HG03558 (cell line): ENCODE measurements around the gene STAG1.
"Not testable (repeated sequence)": the region's sequence is repeated elsewhere in the genome, so short reads cannot be mapped to it uniquely, and the experiment has no call there.

Experiments used
- ATAC-seq: cut with Tn5 transposase; IDR thresholded peaks from one replicate; pipeline ENCODE4 v1.9.1; 2021; ENCODE audit warnings: moderate number of reproducible peaks; ENCODE audit not compliant: unreplicated experiment; ENCODE audit errors: extremely low read depth

STAG1 gene

DNA sequence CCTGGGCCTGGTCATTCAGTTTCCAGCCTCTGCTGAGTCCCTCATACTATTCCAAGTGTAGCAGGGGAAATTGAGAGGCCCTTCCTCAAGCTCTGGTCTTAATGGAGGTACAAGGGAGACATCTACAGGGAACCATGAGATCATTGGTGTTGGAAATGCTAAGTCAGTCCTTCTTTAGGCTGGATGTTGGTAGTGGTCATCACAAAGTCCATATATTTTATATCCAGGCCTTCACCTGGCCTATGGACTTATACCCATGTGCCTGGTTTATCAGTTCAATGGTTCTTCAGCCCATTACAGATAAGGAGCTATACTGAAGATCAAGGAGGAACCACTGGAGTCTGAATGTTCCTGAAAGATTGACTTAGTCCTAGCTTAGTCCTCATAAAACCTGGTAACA is 135.0 kb downstream of the STAG1 start:
- ATAC-seq, result no peak

DNA sequence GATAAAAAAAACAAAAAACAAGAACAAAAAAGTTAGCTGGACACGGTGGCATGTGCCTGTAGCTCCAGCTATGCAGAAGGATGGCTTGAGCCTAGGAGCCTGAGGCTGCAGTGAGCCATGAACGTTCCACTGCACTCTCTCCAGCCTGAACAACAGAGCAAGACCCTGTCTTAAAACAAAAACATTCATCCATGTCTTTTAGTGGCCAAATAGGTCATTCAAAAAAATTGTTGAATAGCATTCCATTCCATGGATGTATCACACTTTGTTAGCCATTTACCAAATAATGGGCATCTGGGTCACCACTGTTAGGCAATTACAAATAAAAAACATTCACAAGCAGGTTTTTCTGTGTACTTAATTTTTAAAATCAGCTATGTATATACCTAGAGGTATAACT is 139.7 kb downstream of the STAG1 start:
- no peak for ATAC-seq

DNA sequence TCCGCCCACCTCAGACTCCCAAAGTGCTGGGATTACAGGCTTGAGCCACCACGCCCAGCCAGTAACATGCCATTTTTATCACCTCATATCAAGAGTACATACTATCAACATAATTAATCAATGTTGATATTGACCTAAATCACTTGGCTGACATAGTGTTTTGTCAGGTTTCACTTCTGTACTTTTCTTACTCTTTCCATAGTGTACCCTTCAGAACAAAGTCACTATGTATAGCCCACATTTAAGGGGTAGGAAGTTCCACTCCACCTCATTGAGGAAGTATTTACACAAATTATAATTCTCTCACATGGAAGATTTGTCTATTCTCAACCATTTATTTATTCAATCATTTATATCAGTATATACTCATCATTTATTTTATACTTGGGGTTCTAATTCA is 145.2 kb downstream of the STAG1 start:
- ATAC-seq, result no peak

DNA sequence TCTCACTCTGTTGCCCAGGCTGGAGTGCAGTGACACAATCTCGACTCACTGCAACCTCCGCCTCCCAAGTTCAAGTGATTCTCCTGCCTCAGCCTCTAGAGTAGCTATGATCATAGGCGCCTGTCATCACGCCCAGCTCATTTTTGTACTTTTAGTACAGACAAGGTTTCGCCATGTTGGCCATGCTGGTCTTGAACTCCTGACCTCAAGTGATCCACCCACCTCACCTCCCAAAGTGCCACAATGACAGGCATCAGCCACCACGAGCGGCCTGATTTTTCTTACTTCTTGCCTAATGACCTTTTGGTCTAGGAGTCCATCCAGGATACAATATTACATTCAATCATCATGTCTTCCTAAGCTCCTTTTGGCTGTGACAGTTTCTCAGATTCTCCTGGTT is 146.0 kb downstream of the STAG1 start:
- ATAC-seq, result not testable (repeated sequence)

DNA sequence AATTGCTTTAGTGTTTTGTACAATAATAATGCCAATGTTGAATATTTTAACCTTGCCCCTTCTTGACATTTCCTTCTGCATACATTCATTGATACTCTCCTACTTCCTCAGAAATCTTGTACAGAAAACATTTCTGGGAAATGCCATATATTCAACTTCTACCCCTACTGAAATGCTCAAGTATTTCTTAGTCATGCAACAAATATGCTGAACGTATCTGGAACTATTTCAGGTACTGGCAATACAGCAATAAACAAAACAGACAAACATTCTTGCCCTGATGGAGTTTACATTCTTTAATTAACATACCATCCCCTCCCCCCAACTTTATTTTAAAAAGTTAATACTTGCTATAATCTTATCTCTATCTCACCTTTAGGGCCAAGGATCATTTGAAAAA is 147.2 kb downstream of the STAG1 start:
- ATAC-seq, result no peak

DNA sequence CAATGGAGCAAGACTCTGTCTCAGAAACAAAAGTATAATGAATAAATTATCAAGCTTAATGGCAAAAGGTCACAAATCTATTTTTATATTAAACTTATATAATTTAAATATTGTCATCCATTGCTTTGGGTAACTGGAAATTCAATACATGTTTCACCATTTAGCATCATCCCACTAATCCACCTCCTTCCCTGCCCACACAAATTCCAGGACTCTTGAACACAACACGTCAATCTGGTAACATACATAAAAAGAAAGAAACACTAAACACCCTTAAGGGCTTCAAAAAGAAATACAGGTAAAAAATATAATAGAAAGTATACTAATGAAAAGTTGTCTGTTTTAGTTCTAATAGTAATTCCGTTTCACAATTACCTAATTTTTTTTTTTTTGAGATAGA is 149.4 kb downstream of the STAG1 start:
- no peak for ATAC-seq

DNA sequence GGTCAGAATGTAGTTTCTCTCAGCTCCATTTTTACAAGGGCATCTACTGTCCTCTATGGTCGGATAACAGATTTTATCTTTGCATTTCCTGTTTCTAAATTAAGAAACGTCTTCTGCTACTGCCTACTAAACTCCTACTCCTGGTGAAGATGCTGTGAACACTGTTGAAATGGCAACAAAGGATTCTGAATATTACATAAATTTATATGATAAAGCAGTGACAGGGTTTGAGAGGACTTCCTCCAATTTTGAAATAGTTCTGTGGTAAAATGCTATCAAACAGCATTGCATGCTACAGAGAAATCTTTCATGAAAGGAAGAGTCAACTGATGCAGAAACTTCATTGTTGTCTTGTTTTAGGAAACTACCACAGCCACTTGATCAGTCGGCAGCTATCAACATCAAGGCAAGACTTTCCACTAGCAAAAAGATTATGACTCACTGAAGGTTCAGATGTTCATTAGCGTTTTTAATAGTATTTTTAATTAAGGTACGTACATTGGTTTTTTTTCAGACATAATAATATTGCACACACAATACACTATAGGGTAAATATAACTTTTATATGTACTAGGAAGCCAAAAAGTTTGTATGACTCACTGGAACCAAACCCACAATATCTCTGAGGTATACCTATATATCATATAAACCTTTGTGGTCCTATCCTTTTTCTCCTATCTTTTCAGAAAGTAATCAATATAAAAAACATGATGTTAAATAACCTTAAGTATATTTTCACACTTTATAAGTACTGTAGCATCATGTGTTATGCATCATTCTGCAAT is 156.1 kb downstream of the STAG1 start:
- no peak for ATAC-seq

DNA sequence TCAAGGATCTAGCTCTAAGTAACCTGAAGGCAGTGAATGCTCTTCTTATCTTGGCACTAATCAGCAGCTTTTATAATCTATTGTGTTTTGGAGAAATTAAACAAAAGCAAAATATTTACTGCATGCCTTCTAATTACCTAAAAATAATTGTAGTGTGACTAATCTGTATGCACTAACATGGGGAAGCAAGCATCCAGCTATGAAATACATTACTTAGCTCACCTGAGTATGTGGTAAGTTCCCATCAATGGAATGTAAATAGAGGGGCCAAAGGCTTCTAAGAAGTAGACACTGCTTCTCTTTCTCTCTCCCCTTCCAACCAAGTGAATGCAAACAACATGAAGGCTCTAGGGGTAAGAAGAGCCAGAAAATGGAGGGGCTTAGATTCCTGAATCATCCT is 165.6 kb downstream of the STAG1 start:
- no peak for ATAC-seq

DNA sequence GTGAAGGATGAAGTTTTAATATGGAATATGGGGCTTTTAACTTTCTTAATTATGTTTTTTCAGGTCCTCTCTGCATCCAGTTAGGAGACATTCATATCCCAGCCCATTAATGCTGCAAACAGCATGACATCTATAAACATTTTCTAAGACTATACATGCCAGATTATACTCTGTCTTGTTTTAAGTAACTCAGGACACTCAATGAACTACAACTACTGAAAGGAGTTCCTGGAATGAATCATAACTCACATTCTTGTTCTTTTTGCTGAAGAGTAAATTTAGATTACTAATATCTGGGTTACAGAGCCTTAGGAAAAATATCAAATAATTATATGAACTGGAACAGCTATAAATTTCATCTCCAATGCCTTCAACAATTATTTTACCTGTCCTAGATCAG is 167.4 kb downstream of the STAG1 start:
- ATAC-seq, result no peak

DNA sequence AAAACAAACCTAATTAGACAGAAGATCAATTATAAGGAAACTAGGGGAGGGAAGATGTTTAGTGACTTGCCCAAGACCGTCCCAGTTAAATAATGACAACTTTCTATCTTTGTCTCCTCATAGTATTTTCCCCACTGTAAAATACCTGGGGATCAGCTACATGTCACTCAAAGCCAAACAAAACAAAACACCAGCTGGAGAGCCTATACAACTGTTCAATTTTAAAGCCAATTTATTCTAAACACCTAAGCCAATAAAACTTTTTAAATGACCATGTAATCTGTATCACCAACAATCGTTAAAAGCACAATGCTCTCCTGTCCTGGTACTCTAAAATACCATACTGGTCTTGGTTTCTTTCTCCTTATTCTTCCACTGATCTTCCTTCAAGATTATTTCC is 168.4 kb downstream of the STAG1 start:
- ATAC-seq, result no peak

DNA sequence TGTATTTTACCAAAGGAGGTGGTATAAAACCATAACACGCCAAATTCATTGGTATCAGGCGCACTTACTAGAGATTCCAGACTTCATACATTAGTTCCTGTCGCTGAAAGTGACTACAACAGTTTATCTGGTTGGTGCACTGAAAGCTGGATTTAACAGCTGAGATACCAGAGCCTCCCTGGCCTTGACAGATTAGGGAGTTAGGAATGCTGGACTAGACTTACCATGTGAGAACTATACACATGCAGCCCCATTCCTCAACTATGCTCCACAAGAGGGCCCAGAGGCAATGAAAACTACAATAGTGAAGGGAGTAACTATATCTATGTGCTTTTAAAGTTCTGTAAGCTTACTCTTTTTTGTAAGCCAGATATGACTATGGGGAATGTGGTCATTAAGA is 174.4 kb downstream of the STAG1 start:
- ATAC-seq, result no peak

DNA sequence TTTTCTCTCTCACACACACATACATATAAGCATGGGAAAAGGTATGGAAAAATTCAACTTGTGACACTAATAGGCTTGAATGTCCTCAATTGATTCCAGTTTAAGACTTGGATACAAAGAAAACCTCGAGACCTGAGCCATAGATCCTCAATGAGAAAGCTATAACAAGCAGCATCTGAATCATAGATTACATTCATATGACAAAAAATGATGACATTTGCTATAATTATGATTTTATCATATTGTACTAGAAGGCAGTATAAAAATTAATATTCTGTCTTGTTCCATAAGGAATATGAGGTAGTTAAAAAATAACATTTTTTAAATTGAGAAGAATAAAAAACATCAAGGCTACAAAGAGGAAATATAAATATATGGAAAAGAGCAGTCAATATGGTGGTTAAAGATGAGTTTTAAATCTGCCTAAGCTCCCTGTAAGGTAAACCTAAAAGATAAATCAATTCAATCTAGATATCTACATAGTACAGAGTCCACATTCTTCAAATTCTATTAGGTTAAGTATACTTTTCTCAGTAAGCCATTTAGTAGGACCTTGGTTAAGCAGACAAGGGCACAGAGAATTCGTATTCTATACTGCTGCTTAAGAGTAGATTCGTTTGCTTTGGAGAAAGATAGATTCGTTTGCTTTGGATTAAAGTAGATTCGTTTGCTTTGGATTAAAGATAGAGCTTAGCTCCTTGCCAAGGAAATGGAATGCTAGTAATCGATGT is 175.7 kb downstream of the STAG1 start:
- ATAC-seq, result no peak

DNA sequence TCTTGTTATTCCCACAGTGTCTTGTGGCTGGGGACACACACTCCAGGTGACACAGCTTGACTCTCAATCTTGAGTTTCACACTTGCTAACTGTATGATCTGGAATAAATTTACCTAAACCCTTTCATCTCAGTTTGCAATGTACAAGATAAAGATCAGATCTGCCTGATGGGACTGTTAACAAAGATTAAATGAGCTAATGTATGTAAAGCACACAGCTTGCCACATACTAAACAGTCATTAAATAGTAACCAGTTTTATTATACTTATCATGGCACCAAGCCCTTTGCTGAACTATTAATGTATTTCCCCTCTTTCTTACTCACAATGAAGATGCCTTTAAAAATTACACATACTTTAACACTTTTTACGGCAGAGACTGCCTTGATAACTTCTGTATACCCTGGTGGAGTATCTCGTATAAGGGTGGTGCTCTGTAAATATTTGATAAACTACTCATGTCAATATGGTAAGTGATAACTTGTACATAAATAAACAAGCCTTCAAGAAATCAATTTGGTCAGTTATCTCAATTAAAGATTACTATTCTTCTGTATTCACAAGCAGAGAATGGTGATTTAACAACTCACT is 184.5 kb downstream of the STAG1 start:
- no peak for ATAC-seq

DNA sequence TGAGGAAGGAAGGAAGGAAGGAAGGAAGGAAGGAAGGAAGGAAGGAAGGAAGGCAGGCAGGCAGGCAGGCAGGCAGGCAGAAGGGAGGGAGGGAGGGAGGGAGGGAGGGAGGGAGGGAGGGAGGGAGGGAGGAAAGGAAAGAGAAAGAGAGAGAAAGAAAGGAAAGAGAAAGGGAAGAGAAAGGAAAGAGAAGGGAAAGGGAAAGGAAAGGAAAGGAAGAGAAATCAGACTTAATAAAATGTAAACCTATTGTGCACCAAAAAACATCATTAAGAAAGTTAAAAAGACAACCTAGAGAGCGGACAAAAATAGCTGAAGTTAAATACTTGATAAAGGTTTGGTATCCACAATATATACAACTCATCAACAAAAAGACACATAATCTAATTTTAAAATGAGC is 187.2 kb downstream of the STAG1 start:
- not testable (repeated sequence) for ATAC-seq

DNA sequence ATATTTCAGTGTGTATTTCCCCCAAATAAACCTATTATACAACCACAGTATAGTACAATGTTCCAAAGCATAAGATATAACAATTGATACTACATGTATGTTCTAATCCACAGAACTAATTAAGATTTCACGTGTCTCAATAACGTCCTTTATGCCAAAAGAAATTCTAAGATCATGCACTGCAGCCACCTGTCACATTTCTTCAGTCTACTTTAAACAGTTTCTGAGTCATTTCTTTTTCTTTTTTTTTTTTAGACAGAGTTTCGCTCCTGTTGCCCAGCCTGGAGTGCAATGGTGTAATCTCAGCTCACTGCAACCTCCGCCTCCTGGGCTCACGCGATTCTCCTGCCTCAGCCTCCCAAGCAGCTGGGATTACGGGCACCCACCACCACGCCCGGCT is 190.2 kb downstream of the STAG1 start:
- no peak for ATAC-seq

DNA sequence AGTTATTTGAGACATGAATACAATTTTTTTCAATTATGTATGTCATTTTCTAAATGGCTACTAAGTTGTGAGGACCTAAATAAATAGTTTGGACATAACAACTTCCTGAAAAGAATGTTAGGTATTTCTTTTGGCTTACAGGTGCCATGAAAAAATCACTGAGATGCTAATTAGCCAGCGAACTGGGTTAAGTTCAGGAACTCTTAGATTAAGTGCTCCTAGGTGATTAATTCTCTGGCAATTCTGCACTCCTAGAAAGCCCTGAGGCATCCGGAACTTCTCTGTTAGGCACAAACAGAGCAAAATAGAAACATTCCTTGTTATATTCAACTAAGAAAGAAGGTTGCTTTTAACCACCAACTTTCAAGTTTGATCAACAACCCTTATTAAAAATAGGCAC is 192.3 kb downstream of the STAG1 start:
- ATAC-seq, result no peak

DNA sequence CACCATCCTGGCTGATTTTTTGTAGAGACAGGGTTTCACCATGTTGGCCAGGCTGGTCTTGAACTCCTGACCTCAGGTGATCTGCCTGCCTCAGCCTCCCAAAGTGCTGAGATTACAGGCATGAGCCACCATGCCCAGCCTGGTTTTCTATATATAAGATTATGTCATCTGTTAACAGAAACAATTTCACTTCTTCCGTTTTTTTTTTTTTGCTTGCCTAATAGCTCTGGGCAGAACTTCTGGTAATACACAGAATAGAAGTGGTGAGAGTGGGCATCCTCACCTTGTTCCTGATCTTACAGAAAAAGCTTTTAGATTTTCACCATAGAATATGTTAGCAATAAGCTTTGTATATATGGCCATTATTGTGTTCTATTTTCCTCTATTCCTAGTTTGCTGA is 202.7 kb downstream of the STAG1 start:
- ATAC-seq, result not testable (repeated sequence)

DNA sequence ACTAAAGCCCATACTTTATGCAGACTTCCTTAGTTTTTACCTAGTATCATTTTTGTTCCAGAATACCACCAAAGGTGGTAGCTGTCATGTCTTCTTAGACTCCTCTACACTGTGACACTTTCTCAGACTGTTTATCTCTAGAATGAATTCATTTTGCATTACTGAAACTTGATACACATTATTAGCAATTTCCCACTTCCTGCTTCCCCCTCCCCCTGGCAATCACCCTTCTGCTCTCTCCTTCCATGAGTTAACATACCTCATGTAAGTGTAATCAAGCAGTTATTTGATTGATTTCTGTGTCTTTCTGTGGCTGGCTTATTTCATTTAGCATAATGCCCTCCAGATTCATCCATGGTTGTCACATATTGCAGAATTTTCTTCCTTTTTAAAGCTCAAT is 204.9 kb downstream of the STAG1 start:
- ATAC-seq, result no peak

DNA sequence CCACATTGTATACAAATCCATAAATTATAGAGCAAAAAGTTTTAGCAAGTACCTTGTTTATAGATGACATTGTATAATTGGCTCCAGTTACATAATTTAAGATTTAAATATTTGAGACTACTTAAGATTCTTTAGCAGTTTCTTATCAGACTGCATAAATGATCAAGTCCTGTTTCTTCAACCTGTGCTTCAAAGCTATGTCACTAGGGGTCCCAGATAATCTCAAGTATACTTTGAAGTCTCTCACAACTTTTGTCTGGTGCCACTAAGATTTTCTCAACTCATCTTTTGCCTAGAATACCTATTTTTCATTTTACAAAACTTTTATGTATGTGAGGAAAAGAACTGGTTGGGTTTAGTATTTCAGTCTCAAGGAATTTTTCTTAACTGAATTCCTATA is 205.5 kb downstream of the STAG1 start:
- ATAC-seq, result no peak

DNA sequence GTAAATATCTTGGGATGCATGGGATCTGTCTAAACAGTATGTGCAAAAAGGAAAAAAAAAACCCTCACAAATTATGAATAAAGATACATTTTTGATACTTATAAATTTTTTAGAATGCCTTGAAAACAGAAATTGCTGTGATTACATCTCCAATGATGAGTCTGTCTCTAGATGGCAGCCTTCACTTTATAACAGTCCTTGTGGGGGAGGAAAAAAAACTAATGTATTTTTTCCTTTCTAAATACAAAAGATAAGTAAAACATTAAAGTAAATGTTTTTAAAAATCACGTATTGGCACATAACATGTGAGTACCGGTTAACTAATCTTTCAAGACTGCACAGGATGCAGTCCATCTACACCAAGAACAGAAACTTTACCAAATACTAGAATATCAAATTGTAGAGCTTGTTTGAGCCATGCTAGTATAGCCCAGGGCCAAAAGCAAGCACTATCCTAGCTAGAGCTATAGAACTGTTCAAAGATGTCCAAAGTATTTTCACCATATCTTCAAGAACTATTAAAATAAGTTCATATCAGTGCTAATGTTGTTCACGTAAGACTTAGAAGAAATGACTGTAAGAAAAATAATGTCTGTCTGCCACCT is 206.4 kb downstream of the STAG1 start:
- no peak for ATAC-seq

DNA sequence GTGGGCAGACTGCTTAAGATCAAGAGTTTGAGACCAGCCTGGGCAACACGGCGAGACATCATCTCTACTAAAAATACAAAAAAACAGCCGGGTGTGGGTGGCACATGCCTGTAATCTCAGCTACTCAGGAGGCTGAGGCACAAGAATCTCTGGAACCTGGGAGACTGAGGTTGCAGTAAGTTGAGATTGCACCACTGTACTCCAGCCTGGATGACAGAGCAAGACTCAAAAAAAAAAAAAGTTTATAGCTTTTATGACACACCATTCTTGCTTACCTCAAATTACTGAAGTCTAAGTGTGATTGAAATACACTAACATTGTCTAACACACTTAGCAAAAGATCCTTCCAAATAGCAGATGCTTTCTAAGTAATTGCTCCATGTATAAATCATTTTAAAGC is 207.6 kb downstream of the STAG1 start:
- ATAC-seq, result no peak
